B cell (primary cell): ENCODE results near the gene NOXA1. TPM values are rescaled to one million over a fixed set of nuclear protein-coding genes. Genes with fewer than 3 reads are reported as not detected.

Experiments used
- ATAC-seq: fragments of 200-7000 bp; cut with Tn5 transposase; one replicate; pipeline ENCODE4 v1.10.0; 2021; ENCODE audit warnings: low read depth, mild to moderate bottlenecking, moderate number of reproducible peaks, moderate library complexity
- CTCF ChIA-PET: fragments of 350-600 bp; sonication (Branson Sonifier 250); formaldehyde crosslinking; loops from one replicate; lab custom pipeline; 2021; ENCODE audit warnings: antibody characterized with exemption, inconsistent platforms; lab: Charles Lee
- POLR2A ChIA-PET: fragments of 350-600 bp; sonication (Branson Sonifier 250); formaldehyde crosslinking; loops from one replicate; lab custom pipeline; 2021; ENCODE audit warnings: antibody characterized with exemption; lab: Charles Lee
- DNase-seq: peaks from one replicate; pipeline ENCODE4 v3.0.0; 2013
- H2AFZ ChIP-seq: 2 replicates; pipeline ENCODE4 v1.6.1; 2012; ENCODE audit warnings: mild to moderate bottlenecking, low read depth, low read length; ENCODE audit not compliant: insufficient read depth, poor library complexity, severe bottlenecking
- H3K27ac ChIP-seq, 2 donors: 1 replicate in 1 of 2; 2 replicates in 1 of 2; pipeline ENCODE4 v1.5.1; 2012 to 2013; ENCODE audit warnings: low read length in 2 of 2, mild to moderate bottlenecking in 2 of 2, moderate library complexity in 1 of 2
- H3K27me3 ChIP-seq, 4 experiments: fragments of 200-600 bp in 1 of 4; sonication (generic) in 1 of 4; replicated peaks in 1 of 4; 1 replicate in 2 of 4; 2 replicates in 2 of 4; pipeline versions ENCODE4 v1.6.1 to v1.7.0; 2013 to 2016; ENCODE audit warnings: low read length in 3 of 4, mild to moderate bottlenecking in 2 of 4, mixed read lengths in 1 of 4, moderate library complexity in 1 of 4; ENCODE audit not compliant: insufficient read depth in 4 of 4, control insufficient read depth in 3 of 4; ENCODE audit errors: control extremely low read depth in 1 of 4
- H3K36me3 ChIP-seq, 2 experiments: replicated peaks in 1 of 2; 1 replicate in 1 of 2; 2 replicates in 1 of 2; pipeline versions ENCODE4 v1.6.1 to v1.7.1; 2013; ENCODE audit warnings: low read length in 1 of 2; ENCODE audit not compliant: insufficient read depth in 2 of 2, control insufficient read depth in 1 of 2; ENCODE audit errors: control extremely low read depth in 1 of 2, extremely low read depth in 1 of 2
- H3K4me1 ChIP-seq, 2 donors: fragments of 200-600 bp in 1 of 2; sonication (generic) in 1 of 2; 1 replicate in 1 of 2; 2 replicates in 1 of 2; pipeline versions ENCODE4 v1.5.1 to v1.6.1; 2013 to 2017; ENCODE audit warnings: low read length in 2 of 2; ENCODE audit not compliant: control insufficient read depth in 2 of 2, insufficient read depth in 2 of 2
- H3K4me2 ChIP-seq: replicated peaks from 2 replicates; pipeline ENCODE3; 2012; ENCODE audit warnings: mild to moderate bottlenecking, low read depth, low read length; ENCODE audit not compliant: poor library complexity, severe bottlenecking
- H3K4me3 ChIP-seq, 5 experiments: fragments of 200-600 bp in 1 of 5; sonication (generic) in 1 of 5; 1 replicate in 3 of 5; 2 replicates in 2 of 5; pipeline versions ENCODE4 v1.5.1 to v1.7.0; 2011 to 2016; ENCODE audit warnings: low read length in 4 of 5, mild to moderate bottlenecking in 4 of 5, low read depth in 2 of 5, control low read depth in 1 of 5, moderate library complexity in 1 of 5; ENCODE audit not compliant: insufficient read depth in 1 of 5; ENCODE audit errors: control extremely low read depth in 1 of 5, extremely low read depth in 1 of 5
- H3K79me2 ChIP-seq: fragments of 200-600 bp; sonication (generic); one replicate; pipeline ENCODE4 v1.6.0; 2016; ENCODE audit warnings: low read length; ENCODE audit not compliant: control insufficient read depth, insufficient read depth
- H3K9ac ChIP-seq: fragments of 200-600 bp; sonication (generic); 2 replicates; pipeline ENCODE4 v1.6.1; 2017; ENCODE audit warnings: mild to moderate bottlenecking, low read length, moderate library complexity
- H3K9me3 ChIP-seq, 3 donors: one replicate each; pipeline versions ENCODE4 v1.6.1 to v1.7.1; 2013; ENCODE audit warnings: low read length in 2 of 3; ENCODE audit not compliant: control insufficient read depth in 2 of 3, insufficient read depth in 1 of 3; ENCODE audit errors: control extremely low read depth in 1 of 3
- H4K20me1 ChIP-seq: 2 replicates; pipeline ENCODE4 v1.6.0; 2012; ENCODE audit warnings: mild to moderate bottlenecking, low read length; ENCODE audit not compliant: insufficient read depth, control insufficient read depth, poor library complexity, severe bottlenecking
- H3K27ac Mint-ChIP-seq: one replicate; pipeline ENCODE4 v1.8.0; 2021; ENCODE audit warnings: mixed read lengths
- H3K27me3 Mint-ChIP-seq: one replicate; pipeline ENCODE4 v1.8.0; 2021; ENCODE audit warnings: mixed read lengths
- H3K4me1 Mint-ChIP-seq: one replicate; pipeline ENCODE4 v1.8.0; 2021; ENCODE audit warnings: mixed read lengths
- H3K4me3 Mint-ChIP-seq: one replicate; pipeline ENCODE4 v1.8.0; 2021; ENCODE audit warnings: mixed read lengths
- H3K9me3 Mint-ChIP-seq: one replicate; pipeline ENCODE4 v1.8.0; 2022; ENCODE audit warnings: mixed read lengths; ENCODE audit not compliant: insufficient read depth
- CTCF ChIP-seq: fragments of 200-600 bp; IDR thresholded peaks from one replicate; pipeline ENCODE4 v1.8.0; 2022; ENCODE audit warnings: antibody characterized with exemption, mild to moderate bottlenecking
- EZH2 ChIP-seq: IDR thresholded peaks from 2 replicates; pipeline ENCODE4 v1.6.1; 2012; ENCODE audit warnings: borderline replicate concordance, low read depth, mild to moderate bottlenecking, moderate library complexity, low read length; ENCODE audit not compliant: insufficient read depth, poor library complexity, severe bottlenecking
- WGBS: methylation state at CpG from one replicate; pipeline ENCODE4 v1.1.5; 2013; ENCODE audit warnings: missing lambda C conversion rate; ENCODE audit not compliant: insufficient coverage; 5-methylcytosine and 5-hydroxymethylcytosine counted together
- intact Hi-C: fragments of 100-400 bp; cut with micrococcal nuclease; formaldehyde crosslinking; loops from one replicate; pipeline ENCODE4 v1.10.0; 2022
- polyA plus RNA-seq: library from polyadenylated mRNA; depleted of rRNA; stranded (reverse); fragments of >200 nt; gene quantifications from 2 replicates; pipeline ENCODE4 v1.2.3, GENCODE V29; 2012
- total RNA-seq, 2 donors: library from RNA; stranded (reverse); fragments of 120-200 nt in 1 of 2; gene quantifications; 1 replicate in 1 of 2; 2 replicates in 1 of 2; pipeline versions ENCODE4 v1.2.3 to v1.2.4, GENCODE V29; 2013 to 2022

The NOXA1 gene
- total and polyA plus RNA-seq, 2 donors (not counting 1 experiment from before 2014, with no cell fraction given) = 5.7 to 7.7 TPM

GRCh38 chr9:137373611-137373980 lies 49.6 kb upstream of the NOXA1 start:
- Mint-ChIP-seq H3K9me3 (no peaks in the 10 kb centered on the region), H3K4me1 (no peaks in the 10 kb centered on the region), H3K4me3 (no peak overlapping the region), H3K27ac (no peak overlapping the region), H3K27me3 (no peaks in the 10 kb centered on the region)
- no peaks in the 10 kb centered on the region for H3K36me3 ChIP-seq
- ChIA-PET CTCF (no interaction called here), POLR2A (no interaction called here)
- TF ChIP-seq EZH2 (no peak), CTCF (no peak)
- no peak overlapping the region for H3K4me2 ChIP-seq
- no peaks in the 10 kb centered on the region for H3K79me2 ChIP-seq
- no peaks in the 10 kb centered on the region for H3K27me3 ChIP-seq
- H4K20me1 ChIP-seq = no peaks in the 10 kb centered on the region
- no peak overlapping the region for H3K9ac ChIP-seq
- WGBS = 97% methylated on average over 15 of the region's 16 CpGs
- H3K9me3 ChIP-seq = peaks cover 0 to 7% (median 3%) of the 10 kb centered on the region in 3 donors
- DNase-seq (no peak), ATAC-seq (no peak)
- no peak overlapping the region for H2AFZ ChIP-seq
- H3K27ac ChIP-seq = no peak overlapping the region
- H3K4me1 ChIP-seq = no peaks in the 10 kb centered on the region
- H3K4me3 ChIP-seq = no peak overlapping the region
- intact Hi-C loops = no loop called here

DNA sequence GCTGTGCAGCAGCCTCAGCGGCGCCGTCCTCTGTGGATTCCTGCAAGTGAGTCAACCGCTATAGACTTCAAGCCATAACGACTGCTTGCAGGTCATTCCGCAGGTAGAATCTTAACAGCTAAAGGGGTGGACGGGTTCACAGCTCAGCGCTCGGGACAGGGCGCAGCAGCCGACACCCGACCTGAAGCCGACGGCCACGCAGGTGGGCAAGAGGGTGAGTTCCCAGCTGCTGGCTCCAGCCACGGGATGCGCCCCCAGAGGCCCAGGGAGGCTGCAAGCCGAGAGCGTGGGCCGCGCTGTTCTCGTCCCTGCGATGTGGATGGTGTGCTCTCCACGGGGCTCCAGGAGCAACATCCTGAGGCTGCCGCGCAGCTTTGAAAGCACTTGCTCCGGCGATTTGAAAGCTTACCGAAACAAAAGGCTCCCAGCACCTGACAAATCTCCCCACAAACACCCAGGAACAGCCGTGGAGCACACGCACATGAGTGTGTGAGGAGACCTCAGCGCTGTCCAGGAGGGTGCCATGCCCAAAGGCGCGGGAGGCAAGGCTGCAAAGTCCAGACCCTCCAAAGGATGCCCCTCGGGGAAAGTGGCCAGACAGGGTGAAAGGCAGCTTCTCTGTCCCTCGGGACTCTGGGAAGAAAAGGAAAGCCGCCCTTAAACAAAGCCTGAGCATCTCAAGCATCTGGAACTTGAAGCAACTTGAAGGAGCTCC lies 48.9 kb upstream of the NOXA1 start:
- peaks cover 0 to 7% (median 3%) of the 10 kb centered on the region in 3 donors for H3K9me3 ChIP-seq
- H3K9ac ChIP-seq = no peak overlapping the region
- no peaks in the 10 kb centered on the region for H3K4me1 ChIP-seq
- H3K79me2 ChIP-seq = no peaks in the 10 kb centered on the region
- no peaks in the 10 kb centered on the region for H3K36me3 ChIP-seq
- no peak overlapping the region for H2AFZ ChIP-seq
- no peaks in the 10 kb centered on the region for H3K27me3 ChIP-seq
- intact Hi-C loops = no loop called here
- POLR2A ChIA-PET = no interaction called here
- TF ChIP-seq EZH2 = no peak
- TF ChIP-seq CTCF = no peak
- H3K4me3 ChIP-seq = no peak overlapping the region
- no peaks in the 10 kb centered on the region for H4K20me1 ChIP-seq
- Mint-ChIP-seq H3K4me1 (no peaks in the 10 kb centered on the region), H3K4me3 (no peak overlapping the region), H3K9me3 (no peaks in the 10 kb centered on the region), H3K27ac (no peak overlapping the region), H3K27me3 (no peaks in the 10 kb centered on the region)
- no peak overlapping the region for H3K4me2 ChIP-seq
- no peak for ATAC-seq
- H3K27ac ChIP-seq = no peak overlapping the region
- DNase-seq = no peak
- 95% methylated on average over 36 of the region's 37 CpGs for WGBS
- CTCF ChIA-PET = no interaction called here
